Inflammatory macrophage (primary cell): ENCODE data around the gene TADA3.

Source experiments
- DNase-seq, 2 donors: peaks; one replicate each; pipeline ENCODE4 v3.0.0-alpha.2; 2020 to 2022

Gene TADA3

GRCh38 chr3:9809615-9810432, 17.6 kb upstream of the TADA3 start, which contains the start of gene TTLL3:
TSS of gene TTLL3 (plus strand) at chr3:9810262. CDS start at chr3:9810662, 400 bp downstream.
- DNase-seq, result peak; percentile 63 to 73

GRCh38 chr3:9809239-9809614, 17.0 kb upstream of the TADA3 start:
- peak in 1 of 2 donors; percentile 14 for DNase-seq

GRCh38 chr3:9808345-9809037, 16.2 kb upstream of the TADA3 start:
- peak; percentile 14 to 32 for DNase-seq

DNA sequence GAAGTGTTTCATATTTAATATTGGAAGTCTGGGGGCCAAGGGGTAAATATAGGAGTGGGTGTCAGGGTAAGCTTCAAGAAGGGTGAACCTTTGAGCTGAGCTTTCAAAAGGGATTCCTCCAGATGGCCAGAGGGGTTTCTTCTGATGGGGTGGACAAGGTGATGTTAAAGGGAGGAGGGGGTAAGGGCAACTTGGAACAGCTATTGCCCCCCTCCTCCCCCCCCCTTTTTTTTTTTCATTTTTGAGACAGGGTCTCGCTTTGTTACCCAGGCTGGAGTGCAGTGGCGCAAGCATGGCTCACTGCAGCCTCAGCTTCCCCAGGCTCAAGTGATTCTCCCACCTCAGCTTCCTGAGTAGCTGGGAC, 15.7 kb upstream of the TADA3 start:
- no peak for DNase-seq

GRCh38 chr3:9806688-9807589, 14.7 kb upstream of the TADA3 start:
- DNase-seq, result no peak

- DNase-seq, result no peak
Measured at GRCh38 chr3:9806137-9806536, 13.9 kb upstream of the TADA3 start.

GRCh38 chr3:9804996-9805395, 12.7 kb upstream of the TADA3 start:
- DNase-seq, result no peak

DNA sequence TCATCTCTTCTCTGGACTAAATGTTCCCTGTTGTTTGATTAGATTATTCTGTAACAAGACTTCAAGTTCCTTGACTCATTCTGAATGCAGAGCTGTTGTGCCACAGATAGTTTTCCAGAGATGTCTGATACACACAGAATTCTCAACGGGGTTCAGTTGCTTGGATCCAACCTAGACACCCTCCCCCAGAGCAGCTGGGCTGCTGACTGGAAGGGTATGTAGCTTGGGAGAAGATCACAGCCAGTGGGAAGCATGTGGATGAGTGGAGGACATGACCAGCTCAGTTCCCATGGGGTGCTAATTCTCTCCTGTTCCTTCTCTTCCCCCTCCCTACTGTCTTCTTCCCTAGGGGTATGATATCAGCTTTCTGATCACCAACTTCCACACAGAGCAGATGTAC, 11.2 kb upstream of the TADA3 start:
- no peak for DNase-seq

DNA sequence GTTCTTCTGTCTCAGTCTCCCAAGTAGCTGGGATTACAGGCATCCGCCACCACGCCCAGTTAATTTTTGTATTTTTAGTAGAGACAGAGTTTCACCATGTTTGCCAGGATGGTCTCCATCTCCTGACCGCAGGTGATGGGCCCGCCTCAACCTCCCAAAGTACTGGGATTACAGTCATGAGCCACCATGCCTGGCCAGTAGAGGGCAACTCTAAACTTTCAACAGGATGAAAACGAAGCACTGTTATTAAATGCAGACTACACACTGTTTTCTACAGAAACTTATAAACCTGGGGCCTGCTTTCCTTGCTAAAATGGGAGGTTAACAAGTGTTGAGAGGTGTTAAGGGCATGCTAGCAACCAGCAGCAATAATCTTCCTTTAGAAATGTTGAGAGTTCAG, 8.3 kb upstream of the TADA3 start:
- DNase-seq, result no peak

- DNase-seq, result no peak
Measured at GRCh38 chr3:9797196-9797945, 5.1 kb upstream of the TADA3 start.

GRCh38 chr3:9795207-9795606, 2.9 kb upstream of the TADA3 start:
- DNase-seq, result peak; percentile 73 to 81

- DNase-seq, result peak in 1 of 2 donors; percentile 19
Measured at GRCh38 chr3:9794400-9794799, 2.1 kb upstream of the TADA3 start.

- DNase-seq, result peak; percentile 75 to 83
Measured at GRCh38 chr3:9793161-9793781, 998 bp upstream of the TADA3 start.

GRCh38 chr3:9791790-9792404, 376 bp downstream of the TADA3 start:
- DNase-seq, result no peak

DNA sequence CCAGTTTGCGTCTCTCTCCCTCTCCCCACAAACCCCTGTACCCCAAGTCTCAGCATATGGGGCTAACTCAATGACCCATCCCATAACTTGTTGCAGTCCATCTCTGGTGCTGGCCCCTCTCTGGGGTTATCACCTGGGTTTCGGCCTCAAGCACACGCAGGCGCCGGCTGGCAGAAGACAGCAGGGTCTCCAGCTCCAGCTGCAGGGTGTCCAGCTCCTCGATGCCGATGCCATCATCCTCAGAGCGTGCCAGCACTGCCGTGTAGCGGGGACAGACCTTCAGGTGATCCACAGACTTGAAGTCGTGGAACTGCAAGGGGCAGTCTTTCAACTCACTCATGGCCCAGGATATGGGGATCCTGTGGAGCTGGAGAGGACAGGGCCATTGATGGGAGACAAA, 1.1 kb downstream of the TADA3 start:
- no peak for DNase-seq

DNA sequence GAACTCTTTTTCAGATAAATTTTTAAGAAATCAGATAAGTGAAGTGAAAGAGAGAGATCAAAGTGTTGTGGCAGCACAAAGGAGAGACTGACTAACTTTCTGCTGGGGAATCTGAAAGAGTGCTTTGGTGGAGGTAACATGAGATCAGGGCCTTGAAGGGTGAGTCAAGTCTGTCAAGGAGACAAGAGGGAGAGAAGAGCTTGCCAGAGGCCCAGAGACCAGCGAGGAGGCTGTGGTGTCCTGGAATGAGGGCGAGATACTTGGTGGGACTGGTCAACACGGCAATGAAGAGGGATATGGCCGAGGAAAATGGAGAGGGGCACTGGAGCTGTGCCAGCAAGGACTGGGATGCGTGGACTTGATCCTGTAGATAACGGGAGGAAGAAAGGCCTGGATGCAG, 4.6 kb downstream of the TADA3 start:
- no peak for DNase-seq

DNA sequence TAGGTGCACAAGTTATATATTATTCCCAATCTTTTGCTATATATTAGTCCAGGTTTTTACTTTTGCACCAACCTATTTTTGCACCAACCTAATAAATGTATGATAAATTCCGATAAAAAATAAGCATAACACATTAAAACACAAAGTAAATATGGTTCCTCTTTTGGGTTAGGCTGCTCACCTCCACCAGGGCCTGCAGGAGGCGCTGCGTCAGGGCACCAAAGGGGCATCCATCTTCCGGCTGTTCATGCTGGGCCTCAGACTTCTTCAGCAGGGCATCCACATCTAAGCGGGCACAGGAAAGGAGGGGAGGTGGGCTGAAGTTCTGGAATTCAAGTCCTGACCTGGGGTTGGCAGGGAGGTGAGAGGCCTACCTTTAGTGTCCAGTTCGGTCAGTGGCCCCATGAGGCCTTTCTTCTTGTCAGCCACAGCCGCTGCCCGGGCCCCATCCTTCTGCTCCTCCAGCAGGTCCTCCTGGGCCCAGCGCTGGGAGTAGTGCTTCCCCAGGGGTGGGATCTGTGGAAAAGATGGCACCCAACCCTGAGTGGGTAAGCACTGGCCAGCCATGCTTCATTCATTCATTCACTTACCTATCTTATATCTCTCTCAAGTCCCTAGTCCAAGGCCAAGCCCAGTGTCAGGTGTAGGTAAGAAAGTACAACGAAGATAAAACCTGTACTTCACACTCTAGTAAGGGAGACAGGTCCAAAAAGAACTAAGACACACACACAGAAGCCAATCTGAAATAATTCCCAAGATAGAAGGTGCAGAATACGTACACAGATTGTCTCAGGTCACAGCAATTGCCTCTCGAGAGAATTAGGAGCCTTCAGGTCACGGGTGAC, 5.2 kb downstream of the TADA3 start:
- peak in 1 of 2 donors; percentile 22 for DNase-seq

GRCh38 chr3:9786209-9786739, 6.0 kb downstream of the TADA3 start:
- no peak for DNase-seq

- DNase-seq, result no peak
Measured at GRCh38 chr3:9785602-9786001, 6.7 kb downstream of the TADA3 start.

- DNase-seq, result no peak
Measured at GRCh38 chr3:9784965-9785364, 7.3 kb downstream of the TADA3 start.
